A549 treated with DMSO at 1 μM for 4 hours (cell line): Measurements from ENCODE around the gene ZNF654. TPM values are rescaled to one million over a fixed set of nuclear protein-coding genes. Genes with fewer than 3 reads are reported as not detected.

Experiments used
- total RNA-seq: library from RNA; stranded (reverse); fragments of 200-300 nt; extraction: Qiagen RNA extraction; gene quantifications from 5 replicates; pipeline ENCODE4 v1.2.3, GENCODE V29; 2022; ENCODE audit warnings: low read depth

Gene ZNF654
- total RNA-seq, result 3.7 to 4.9 TPM (median 4.3 TPM) in 5 replicates

GRCh38 chr3:88058581-88059379 lies at the start of gene ZNF654, which contains the start of gene CGGBP1:
Gene ZNF654 (plus strand): TSS chr3:88059255. CDS start chr3:88059320, 65 bp downstream.
Gene CGGBP1 (minus strand): TSS chr3:88059005. CDS start chr3:88055976, 3,029 bp downstream.

GRCh38 chr3:88149509-88150362 lies 90.7 kb downstream of the ZNF654 start, which contains the start of gene C3orf38:
Gene C3orf38 (plus strand): TSS chr3:88149959. CDS start chr3:88150053, 94 bp downstream.

Other genes with a start within 250 kb of the ZNF654 start
- 34.4 to 44.3 TPM (median 41.3 TPM) in 5 replicates for gene CGGBP1, start 250 bp upstream of the ZNF654 start, total RNA-seq
- 17.0 to 20.0 TPM (median 17.8 TPM) in 5 replicates for gene C3orf38, start 90.7 kb downstream of the ZNF654 start, total RNA-seq